GM12878 (cell line): ENCODE results near the gene ZNF469. TPM values are rescaled to one million over a fixed set of nuclear protein-coding genes. Genes with fewer than 3 reads are reported as not detected.

ENCODE experiments used
- ATAC-seq: fragments of 200-7000 bp; cut with Tn5 transposase; 3 replicates; pipeline ENCODE4 v1.9.1; 2020; ENCODE audit warnings: mild to moderate bottlenecking, moderate library complexity
- BruUV-seq: library from RNA; stranded (reverse); fragments of 400-500 nt; replicated peaks from 2 replicates; lab custom pipeline; 2021; lab: Mats Ljungman, UMichigan
- CTCF ChIA-PET: fragments of 300-600 bp; sonication (Branson Sonifier 250); formaldehyde crosslinking; extraction: SDS; loops from one replicate; lab custom pipeline; 2021; ENCODE audit warnings: inconsistent platforms; lab: Yijun Ruan, JAX
- POLR2A ChIA-PET: fragments of 350-600 bp; formaldehyde crosslinking; extraction: SDS; loops from one replicate; lab custom pipeline; 2021; ENCODE audit warnings: inconsistent platforms; lab: Charles Lee
- RAD21 ChIA-PET: fragments of 300-600 bp; sonication (Branson Sonifier 250); formaldehyde crosslinking; loops from one replicate; lab custom pipeline; 2023; ENCODE audit warnings: antibody characterized with exemption; ENCODE audit not compliant: unreplicated experiment; lab: Charles Lee
- SMC1A ChIA-PET: fragments of 300-600 bp; sonication (Branson Sonifier 250); formaldehyde crosslinking; loops from one replicate; lab custom pipeline; 2023; ENCODE audit not compliant: unreplicated experiment, uncharacterized antibody; lab: Charles Lee
- DNase-seq: peaks from one replicate; pipeline ENCODE4 v3.0.0-alpha.2; 2011; ENCODE audit warnings: low read depth, low spot score
- FAIRE-seq: peaks from 3 replicates; lab custom pipeline; 2011; peaks lifted over from hg19 to GRCh38; lab: Jason Lieb, UNC
- H2AFZ ChIP-seq: 2 replicates; pipeline ENCODE4 v1.6.0; 2011; ENCODE audit warnings: low read depth, low read length, control low read depth; ENCODE audit not compliant: control insufficient read depth
- H3K27ac ChIP-seq: 2 replicates; pipeline ENCODE4 v1.5.1; 2011; ENCODE audit warnings: control low read depth; ENCODE audit not compliant: control insufficient read depth, insufficient read depth
- H3K27me3 ChIP-seq, 2 experiments: replicated peaks in 1 of 2; 2 replicates each; pipeline versions ENCODE4 v1.6.0 to v1.6.1; 2011; ENCODE audit warnings: low read length in 1 of 2; ENCODE audit not compliant: control insufficient read depth in 2 of 2, insufficient read depth in 2 of 2
- H3K36me3 ChIP-seq, 2 experiments: 2 replicates each; pipeline ENCODE4 v1.5.1; 2011; ENCODE audit warnings: low read length in 1 of 2; ENCODE audit not compliant: control insufficient read depth in 2 of 2, insufficient read depth in 2 of 2
- H3K4me1 ChIP-seq: 2 replicates; pipeline ENCODE4 v1.6.1; 2011; ENCODE audit warnings: mild to moderate bottlenecking, low read length, moderate library complexity, mixed read lengths; ENCODE audit not compliant: control insufficient read depth, insufficient read depth
- H3K4me2 ChIP-seq: 2 replicates; pipeline ENCODE4 v1.6.0; 2011; ENCODE audit warnings: control low read depth; ENCODE audit not compliant: control insufficient read depth, insufficient read depth
- H3K4me3 ChIP-seq: fragments of 200-600 bp; sonication (generic); 2 replicates; pipeline ENCODE4 v1.5.1; 2016
- H3K79me2 ChIP-seq: 2 replicates; pipeline ENCODE4 v1.6.0; 2011; ENCODE audit warnings: low read length; ENCODE audit not compliant: control insufficient read depth, insufficient read depth
- H3K9ac ChIP-seq: 2 replicates; pipeline ENCODE4 v1.8.0; 2011; ENCODE audit warnings: low read length, control low read depth, mixed read lengths; ENCODE audit not compliant: control insufficient read depth, insufficient read depth
- H3K9me3 ChIP-seq: replicated peaks from 3 replicates; pipeline ENCODE4 v1.5.1; 2011; ENCODE audit warnings: mild to moderate bottlenecking, low read length; ENCODE audit not compliant: control insufficient read depth, insufficient read depth
- H4K20me1 ChIP-seq: 2 replicates; pipeline ENCODE4 v1.6.0; 2011; ENCODE audit not compliant: control insufficient read depth, insufficient read depth
- CREB1 ChIP-seq: IDR thresholded peaks from 2 replicates; pipeline ENCODE4 v1.6.1; 2012; ENCODE audit warnings: low read depth, mild to moderate bottlenecking, inconsistent platforms
- EP300 ChIP-seq, 2 experiments: fragments of 150-350 bp in 1 of 2; IDR thresholded peaks; 2 replicates each; pipeline ENCODE4 v1.6.1; 2011 to 2012; ENCODE audit warnings: low read depth in 2 of 2, low read length in 2 of 2, borderline replicate concordance in 1 of 2, improper control_type of control experiment in 1 of 2, inconsistent platforms in 1 of 2; ENCODE audit not compliant: control insufficient read depth in 1 of 2
- LARP7 ChIP-seq: fragments of 450-650 bp; IDR thresholded peaks from 2 replicates; pipeline ENCODE4 v1.6.1; 2017; ENCODE audit warnings: mild to moderate bottlenecking
- NR2F1 ChIP-seq: fragments of 450-650 bp; conservative IDR thresholded peaks from 2 replicates; pipeline ENCODE4 v1.6.1; 2017; ENCODE audit warnings: mild to moderate bottlenecking
- SMC3 ChIP-seq: IDR thresholded peaks from 2 replicates; pipeline ENCODE4 v1.6.1; 2011; ENCODE audit warnings: low read length, improper control_type of control experiment, borderline replicate concordance
- WRNIP1 ChIP-seq: IDR thresholded peaks from 2 replicates; pipeline ENCODE4 v1.6.1; 2011; ENCODE audit warnings: low read depth, low read length, improper control_type of control experiment, borderline replicate concordance
- YBX1 ChIP-seq: fragments of 450-650 bp; IDR thresholded peaks from 2 replicates; pipeline ENCODE4 v1.6.1; 2016; ENCODE audit warnings: antibody characterized with exemption
- WGBS: methylation state at CpG from one replicate; pipeline ENCODE4 v1.1.6; 2016; ENCODE audit warnings: low lambda C conversion rate; ENCODE audit not compliant: insufficient replicate concordance, insufficient coverage; ENCODE audit errors: missing lambda C conversion rate; 5-methylcytosine and 5-hydroxymethylcytosine counted together
- in situ Hi-C: fragments of 300-500 bp; cut with MboI; formaldehyde crosslinking; loops from 9 replicates; pipeline ENCODE4 v1.14.3; 2018; ENCODE audit warnings: mixed read lengths
- intact Hi-C: fragments of 100-400 bp; cut with micrococcal nuclease; formaldehyde crosslinking; loops from one replicate; pipeline ENCODE4 v1.14.2; 2022; ENCODE audit not compliant: unreplicated experiment
- polyA plus RNA-seq, 11 experiments: library from polyadenylated mRNA; depleted of rRNA in 4 of 11; unstranded in 6 of 11; stranded (reverse) in 5 of 11; fragments of >200 nt; fragmentation: Nextera tagmentation in 4 of 11; fragmentation: Illumina TruSeq in 1 of 11; extraction: Ambion mirVana in 4 of 11; extraction: Trizol in 1 of 11; gene quantifications; 1 replicate in 1 of 11; 2 replicates in 10 of 11; pipeline versions ENCODE4 v1.2.1 to v1.2.3, GENCODE V29; 2011 to 2016; ENCODE audit warnings: inconsistent platforms in 2 of 11, missing spikeins in 2 of 11, low read depth in 1 of 11
- total RNA-seq, 4 experiments: library from RNA; depleted of rRNA in 3 of 4; stranded (reverse); fragments of >200 nt in 3 of 4; fragmentation: Illumina TruSeq in 1 of 4; extraction: Trizol in 1 of 4; gene quantifications; 2 replicates each; pipeline versions ENCODE4 v1.2.1 to v1.2.3, GENCODE V29; 2013 to 2021
- TF ChIP-seq, protein P1 (sequence below): IDR thresholded peaks from 2 replicates; pipeline ENCODE4 v1.6.1; 2011; ENCODE audit warnings: low read depth, mild to moderate bottlenecking, low read length, moderate library complexity, borderline replicate concordance; ENCODE audit errors: extremely low read depth
- TF ChIP-seq, protein P2 (sequence below): fragments of 450-650 bp; formaldehyde crosslinking; IDR thresholded peaks from 2 replicates; pipeline ENCODE4 v1.5.0; 2022; ENCODE audit warnings: mild to moderate bottlenecking, missing genetic modification characterization

The ZNF469 gene
- total and polyA plus RNA-seq, 10 of the 15 experiments (the other 5 are each of a cell fraction or from before 2014, with no cell fraction given) = 0.01 to 0.21 (median 0.04) TPM; not detected in 3

DNA sequence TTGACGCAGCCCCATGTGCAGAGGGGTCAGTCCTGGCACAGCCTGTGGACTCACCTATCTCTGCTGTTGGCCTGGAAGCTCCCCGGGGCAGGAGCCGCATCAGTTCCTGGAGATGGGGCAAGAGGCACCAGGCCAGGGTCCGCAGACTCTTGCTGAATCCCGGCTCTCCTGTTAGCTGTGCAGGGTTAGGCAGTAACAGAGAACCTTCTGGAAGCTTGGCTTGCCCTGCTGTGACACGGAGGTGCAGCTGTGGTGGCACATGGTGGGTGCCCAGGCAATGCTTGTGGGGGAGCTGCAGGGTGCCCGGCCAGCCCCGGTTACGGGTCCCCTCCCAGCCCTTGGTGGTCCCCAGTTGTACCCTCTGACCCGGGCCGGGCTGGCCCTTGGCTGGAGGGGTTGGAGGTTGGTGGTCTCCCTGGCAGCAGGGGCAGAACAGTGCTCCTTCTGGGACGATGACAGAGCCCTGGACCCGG lies 26.0 kb upstream of the ZNF469 start:
- in situ Hi-C loops (no loop called here), intact Hi-C loops (no loop called here)
- H3K36me3 ChIP-seq = no peaks in the 10 kb centered on the region
- no peaks in the 10 kb centered on the region for H3K79me2 ChIP-seq
- no peak overlapping the region for H3K4me2 ChIP-seq
- WGBS = 49% methylated on average over 13 of the region's 13 CpGs
- CTCF ChIA-PET = no interaction called here
- no peaks in the 10 kb centered on the region for H4K20me1 ChIP-seq
- H3K4me3 ChIP-seq = no peak overlapping the region
- H3K9ac ChIP-seq = no peak overlapping the region
- no peaks in the 10 kb centered on the region for H3K9me3 ChIP-seq
- H3K27me3 ChIP-seq = no peaks in the 10 kb centered on the region; a peak in 1 of 4 replicates
- SMC1A ChIA-PET = no interaction called here
- POLR2A ChIA-PET = no interaction called here
- no peak for TF ChIP-seq CREB1
- TF ChIP-seq SMC3 = no peak
- TF ChIP-seq, protein P1, sequence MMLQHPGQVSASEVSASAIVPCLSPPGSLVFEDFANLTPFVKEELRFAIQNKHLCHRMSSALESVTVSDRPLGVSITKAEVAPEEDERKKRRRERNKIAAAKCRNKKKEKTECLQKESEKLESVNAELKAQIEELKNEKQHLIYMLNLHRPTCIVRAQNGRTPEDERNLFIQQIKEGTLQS = no peak
- TF ChIP-seq YBX1 = no peak
- no peak for TF ChIP-seq NR2F1
- TF ChIP-seq EP300 (IDR thresholded peaks at IDR 0.05; ENCODE audit: borderline replicate concordance in 1 of 2, control insufficient read depth in 1 of 2, low read depth in 2 of 2, low read length in 2 of 2) = no peak
- no peak for TF ChIP-seq WRNIP1
- TF ChIP-seq, protein P2, sequence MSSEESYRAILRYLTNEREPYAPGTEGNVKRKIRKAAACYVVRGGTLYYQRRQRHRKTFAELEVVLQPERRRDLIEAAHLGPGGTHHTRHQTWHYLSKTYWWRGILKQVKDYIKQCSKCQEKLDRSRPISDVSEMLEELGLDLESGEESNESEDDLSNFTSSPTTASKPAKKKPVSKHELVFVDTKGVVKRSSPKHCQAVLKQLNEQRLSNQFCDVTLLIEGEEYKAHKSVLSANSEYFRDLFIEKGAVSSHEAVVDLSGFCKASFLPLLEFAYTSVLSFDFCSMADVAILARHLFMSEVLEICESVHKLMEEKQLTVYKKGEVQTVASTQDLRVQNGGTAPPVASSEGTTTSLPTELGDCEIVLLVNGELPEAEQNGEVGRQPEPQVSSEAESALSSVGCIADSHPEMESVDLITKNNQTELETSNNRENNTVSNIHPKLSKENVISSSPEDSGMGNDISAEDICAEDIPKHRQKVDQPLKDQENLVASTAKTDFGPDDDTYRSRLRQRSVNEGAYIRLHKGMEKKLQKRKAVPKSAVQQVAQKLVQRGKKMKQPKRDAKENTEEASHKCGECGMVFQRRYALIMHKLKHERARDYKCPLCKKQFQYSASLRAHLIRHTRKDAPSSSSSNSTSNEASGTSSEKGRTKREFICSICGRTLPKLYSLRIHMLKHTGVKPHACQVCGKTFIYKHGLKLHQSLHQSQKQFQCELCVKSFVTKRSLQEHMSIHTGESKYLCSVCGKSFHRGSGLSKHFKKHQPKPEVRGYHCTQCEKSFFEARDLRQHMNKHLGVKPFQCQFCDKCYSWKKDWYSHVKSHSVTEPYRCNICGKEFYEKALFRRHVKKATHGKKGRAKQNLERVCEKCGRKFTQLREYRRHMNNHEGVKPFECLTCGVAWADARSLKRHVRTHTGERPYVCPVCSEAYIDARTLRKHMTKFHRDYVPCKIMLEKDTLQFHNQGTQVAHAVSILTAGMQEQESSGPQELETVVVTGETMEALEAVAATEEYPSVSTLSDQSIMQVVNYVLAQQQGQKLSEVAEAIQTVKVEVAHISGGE (CRISPR knock-in tag) = no peak
- no peak for TF ChIP-seq LARP7
- no peak for DNase-seq
- no TSS peak for BruUV-seq
- no peaks in the 10 kb centered on the region for H3K4me1 ChIP-seq
- no peak for ATAC-seq
- FAIRE-seq = no peak
- H2AFZ ChIP-seq = no peak overlapping the region
- H3K27ac ChIP-seq = no peak overlapping the region
- RAD21 ChIA-PET = no interaction called here
